Globus pallidus (tissue), 1 donor: Measurements from ENCODE around the gene COX17.

Experiments used
- DNase-seq: peaks from one replicate; pipeline ENCODE4 v3.0.0-alpha.2; 2015; ENCODE audit warnings: low spot score

Gene COX17

GRCh38 chr3:119673875-119674274 lies 3.3 kb downstream of the COX17 start:
- DNase-seq: no peak

DNA sequence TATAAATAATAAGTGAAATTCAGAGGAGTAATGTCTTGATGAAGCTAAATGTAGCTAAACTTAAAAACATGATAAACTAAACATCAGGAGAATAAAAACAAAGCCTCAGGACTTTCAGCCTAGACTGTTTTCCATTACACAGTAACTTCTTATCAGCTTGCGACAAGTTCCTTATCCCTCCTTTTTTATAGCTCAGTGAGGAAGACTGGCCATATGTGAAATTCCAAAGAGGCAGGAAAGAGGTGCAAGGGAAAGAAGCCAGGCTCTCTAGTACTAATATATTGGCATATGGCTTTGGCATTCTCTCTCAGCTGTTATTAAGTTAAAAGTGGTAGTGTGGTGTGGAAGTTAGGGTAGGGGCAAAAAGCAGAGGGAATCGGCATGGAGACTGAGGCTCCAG lies 4.4 kb downstream of the COX17 start:
- DNase-seq: no peak

DNA sequence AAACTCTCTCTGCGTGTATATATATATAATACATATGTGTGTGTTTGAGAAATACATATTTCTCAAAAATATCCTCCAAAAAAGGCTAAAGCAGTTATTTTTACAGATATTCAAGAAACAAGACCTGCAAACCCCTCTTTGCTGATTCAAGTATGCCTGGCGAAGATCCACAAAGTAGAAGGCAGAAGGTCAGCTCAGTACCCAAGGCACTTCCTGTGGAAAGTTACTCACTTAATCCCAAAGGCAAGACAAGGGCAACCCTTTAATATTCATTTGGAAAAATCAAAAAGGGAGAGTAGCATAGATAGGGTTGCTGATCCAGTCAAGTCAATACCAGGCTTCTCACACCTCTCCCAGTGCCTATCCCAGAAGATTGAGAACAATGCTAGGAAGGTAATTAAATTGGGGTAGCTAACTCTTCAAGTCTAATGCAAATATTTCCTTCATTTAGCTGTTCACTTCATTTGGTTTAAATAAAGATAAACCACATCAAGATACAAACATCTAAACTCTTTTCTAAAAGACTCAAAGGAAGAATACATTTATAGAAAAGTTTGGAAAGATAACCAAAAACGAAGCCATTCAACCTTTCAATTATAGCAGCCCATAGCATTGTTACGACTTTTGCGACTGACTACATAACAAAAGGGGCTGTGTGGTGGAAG lies 7.2 kb downstream of the COX17 start:
- no peak for DNase-seq

DNA sequence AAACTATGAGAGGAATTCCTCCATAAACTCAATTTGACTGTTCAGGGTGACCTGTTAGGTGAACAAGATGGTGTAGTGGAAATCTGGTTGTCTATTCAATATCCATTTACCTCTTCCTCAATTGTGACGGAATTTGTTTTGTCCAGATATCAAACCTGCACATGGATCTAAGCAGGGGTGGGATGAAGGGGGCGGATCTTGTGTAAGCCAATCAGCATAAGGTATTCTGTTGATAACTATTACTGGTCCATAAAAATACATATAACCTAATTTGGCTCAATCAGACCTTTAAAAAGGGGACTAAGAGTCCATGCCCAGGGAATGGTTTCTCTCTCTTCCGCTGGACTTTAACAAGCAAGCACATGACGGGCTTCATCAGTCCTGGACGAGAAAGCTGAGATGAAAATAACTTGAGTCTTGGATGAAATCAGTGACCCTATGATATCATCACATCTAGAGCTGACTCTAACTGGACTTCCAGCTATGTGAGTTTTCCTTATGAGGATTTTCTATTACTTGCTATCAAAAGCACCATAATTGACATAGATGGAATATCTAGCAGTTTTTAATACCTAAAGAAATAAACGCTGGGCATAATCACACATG lies 11.1 kb downstream of the COX17 start:
- no peak for DNase-seq

DNA sequence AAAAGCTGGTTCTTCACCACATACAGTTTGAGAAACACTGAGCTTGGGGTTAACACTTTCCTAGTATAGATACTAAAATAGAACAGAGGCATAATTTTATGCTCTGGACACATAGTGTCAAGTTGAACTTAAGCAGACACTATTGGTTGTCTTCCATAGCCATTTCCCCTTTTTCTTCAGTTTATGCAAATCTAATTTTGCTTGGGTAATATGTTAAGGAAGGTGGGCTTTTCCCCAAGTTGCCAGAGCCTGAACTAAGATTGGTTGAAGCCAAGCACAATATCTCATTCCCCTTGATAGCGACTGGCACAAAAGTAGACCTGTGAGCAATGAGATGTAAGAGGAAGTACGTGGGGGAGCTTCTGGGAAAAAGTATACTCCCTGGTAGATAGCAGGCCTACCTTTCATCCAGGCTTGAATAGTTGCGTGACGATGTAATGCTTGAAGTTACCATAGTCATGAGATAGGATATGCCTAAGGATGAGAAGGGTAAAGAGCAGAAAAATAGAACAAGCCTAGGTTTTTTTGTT lies 12.3 kb downstream of the COX17 start:
- DNase-seq: no peak

DNA sequence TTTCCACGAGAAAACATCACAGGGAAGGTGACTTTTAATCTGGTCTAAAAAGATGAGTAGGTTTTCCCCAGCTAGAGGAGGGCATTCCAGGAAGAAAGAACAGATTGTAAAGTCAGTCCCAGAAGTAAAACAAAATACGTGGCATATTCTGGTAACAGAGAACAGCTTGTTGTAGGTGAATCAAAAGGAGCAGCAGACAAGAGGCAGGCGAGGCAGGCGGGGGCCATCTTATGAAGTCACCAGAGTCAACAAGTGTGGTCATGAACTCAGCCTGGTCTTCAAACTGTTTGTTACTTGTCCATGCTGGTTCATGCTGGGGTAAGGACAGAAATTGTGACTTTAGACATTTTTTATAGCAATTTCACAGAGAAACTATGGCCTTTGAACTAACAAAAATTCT lies 12.8 kb downstream of the COX17 start:
- DNase-seq: no peak

DNA sequence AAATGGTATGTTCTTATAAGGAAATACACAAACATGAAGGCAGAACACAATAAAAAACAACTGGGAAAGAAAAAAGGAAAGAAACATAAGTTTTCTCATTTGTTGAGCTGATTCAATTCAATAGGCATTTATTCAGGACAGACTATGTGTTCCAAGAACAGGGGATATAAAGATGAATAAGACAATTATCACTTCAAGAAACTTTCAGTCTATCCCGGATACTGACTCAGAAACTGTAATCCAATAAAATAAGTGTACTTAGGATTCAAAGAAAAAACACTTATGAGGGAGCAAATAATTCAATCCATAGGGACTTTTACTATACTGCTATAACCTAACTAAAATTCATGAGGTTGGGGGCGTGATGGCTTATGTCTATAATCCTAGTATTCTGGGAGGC lies 13.3 kb downstream of the COX17 start:
- no peak for DNase-seq

DNA sequence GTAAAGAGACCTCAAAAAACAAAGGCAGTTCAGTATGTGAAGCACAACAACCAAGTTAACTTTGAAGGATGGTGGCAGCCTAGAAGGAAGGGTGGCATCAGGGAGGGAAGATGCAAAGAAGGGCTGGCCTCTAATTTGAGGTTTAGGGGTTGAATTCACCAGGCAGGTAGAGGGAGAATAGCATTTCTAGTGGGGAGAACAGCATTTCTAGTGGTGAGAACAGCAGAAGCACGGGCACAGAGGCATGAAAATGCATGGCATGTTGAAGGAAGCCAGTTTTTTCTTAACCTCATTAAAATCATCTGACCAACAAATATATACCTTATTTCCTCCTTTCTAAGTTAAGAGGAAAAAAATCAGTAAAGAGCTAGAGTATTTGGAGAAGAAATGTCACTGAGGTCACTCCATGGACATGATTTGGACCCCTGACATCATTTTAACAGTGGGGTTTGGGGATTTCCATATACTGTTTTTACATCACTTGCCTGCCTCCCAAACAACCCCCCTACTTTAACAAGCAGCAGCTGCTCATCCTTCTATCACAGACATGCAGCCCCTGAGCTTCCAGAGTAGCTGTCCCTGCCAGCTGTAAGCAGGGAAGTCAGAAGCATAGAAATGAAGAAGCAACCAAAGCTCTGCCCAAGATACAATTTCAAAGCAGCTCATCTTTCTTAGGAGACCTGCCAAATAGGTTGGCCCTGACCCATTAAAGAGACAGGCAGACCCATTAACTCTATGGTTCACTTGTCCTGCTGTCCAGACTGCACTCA lies 14.4 kb downstream of the COX17 start:
- DNase-seq: no peak

GRCh38 chr3:119660474-119661440 lies 16.4 kb downstream of the COX17 start, which contains the start of gene POPDC2:
Gene POPDC2 (minus strand): TSS chr3:119660589. CDS start chr3:119660423, 166 bp downstream.
- DNase-seq: no peak

GRCh38 chr3:119659606-119660291 lies 17.5 kb downstream of the COX17 start:
- DNase-seq: peak; percentile 15

DNA sequence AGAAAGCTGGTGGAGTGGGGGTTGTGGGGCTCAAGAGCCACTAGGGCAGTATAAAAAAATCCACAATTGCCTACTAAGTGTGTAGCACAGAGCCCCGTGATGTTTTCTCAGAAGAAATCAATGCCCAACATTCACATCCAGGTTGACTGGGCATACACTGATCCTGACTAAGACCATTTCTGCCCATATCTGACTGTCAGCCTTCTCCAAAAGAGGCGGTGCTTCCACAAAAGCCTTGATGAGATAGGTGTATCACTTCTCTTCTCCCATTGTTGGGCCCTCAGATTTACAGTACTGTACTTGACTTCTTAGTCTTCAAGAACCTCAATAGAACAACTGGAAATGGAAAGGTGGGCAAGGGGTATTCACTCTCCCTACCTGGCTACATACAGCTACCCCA lies 18.2 kb downstream of the COX17 start:
- DNase-seq: no peak

DNA sequence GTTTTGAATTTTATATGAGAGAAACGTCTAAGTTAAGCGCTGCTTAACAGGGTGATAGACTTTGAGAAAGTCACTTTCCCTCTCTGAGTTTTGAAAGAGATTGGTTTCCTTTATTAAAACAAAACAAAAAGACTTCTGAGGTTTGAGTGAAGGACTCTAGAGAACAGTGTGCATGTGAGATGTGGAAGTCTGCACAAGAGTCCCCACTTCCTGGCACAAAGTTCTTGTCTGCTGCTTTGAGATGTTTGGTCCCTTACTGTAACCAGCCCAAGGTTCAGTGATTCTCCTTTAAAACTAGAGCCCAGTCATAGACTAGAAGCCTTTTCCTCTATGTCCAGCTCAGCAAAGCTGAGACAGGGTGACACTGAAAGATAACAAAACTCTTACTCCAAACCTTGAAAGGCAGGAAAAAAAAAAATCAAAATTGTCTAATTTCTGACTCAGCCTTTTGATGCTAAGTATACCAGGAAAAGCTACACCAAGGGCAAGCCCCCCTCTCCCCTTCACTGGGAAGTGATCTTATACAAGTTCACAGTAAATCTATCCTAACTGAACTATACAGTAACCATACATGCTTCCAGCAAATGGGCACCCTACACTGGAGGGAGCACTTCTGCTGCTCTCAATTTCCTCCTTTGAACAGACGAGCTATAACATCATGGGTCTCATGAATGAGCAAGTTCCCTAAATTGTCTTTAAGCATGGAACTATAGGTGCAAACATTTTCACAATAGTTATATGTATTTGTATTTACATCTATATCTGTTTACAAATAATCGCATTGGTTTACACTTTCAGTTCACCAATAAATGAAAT lies 19.1 kb downstream of the COX17 start:
- no peak for DNase-seq

DNA sequence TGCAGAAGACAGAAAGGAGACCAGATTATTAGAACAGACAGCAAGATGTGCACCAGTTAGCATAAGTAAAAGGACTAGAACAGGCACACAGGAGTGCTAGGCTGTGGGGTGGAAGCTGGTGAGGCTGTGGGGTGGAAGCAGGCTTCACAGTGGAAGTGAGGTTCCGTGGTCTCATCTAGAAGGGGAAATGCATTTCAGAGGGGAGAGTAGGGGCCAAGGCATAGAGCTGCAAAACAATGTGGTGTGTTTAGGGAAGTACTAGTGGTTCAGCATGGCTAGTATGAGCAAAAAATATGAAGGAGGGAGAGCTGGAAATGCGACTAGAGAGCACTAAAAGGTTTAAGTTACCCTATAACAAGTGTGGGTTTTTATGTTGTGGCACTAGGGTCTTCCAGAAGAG lies 23.3 kb downstream of the COX17 start:
- no peak for DNase-seq

DNA sequence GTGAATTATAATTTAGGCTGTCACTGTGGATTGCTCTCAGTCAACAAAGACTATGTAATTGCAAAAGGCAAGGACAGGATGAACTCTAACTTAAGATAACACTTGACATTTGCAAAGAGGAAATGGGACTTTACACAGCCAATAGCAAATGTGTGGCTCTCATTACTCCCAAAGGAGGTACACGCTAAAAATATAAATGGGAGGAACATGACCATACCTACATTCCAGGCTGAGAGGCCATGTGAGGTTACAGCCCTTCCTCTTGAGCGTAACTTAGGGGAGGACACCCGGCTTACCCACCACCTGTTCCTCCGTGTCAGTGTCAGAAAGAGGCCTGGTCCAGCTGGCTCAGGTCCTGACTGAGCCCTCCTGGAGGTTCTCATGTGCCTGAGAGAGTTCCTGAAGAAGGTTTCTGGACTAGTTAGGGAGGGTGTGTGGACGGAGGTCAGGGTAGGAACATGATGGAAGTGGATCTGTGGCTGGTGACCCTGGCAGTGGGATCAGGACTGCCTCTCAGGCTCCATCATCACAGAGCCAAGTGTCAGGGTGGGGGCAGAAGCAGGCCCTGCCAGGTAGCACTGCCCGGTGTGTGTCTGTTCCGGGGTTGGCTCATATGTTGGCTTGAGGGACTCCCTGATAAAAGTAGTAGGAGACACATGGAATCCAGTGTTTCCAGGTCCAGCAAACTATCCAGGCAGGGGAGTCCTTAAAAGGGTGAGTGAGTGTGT lies 24.7 kb downstream of the COX17 start:
- no peak for DNase-seq

DNA sequence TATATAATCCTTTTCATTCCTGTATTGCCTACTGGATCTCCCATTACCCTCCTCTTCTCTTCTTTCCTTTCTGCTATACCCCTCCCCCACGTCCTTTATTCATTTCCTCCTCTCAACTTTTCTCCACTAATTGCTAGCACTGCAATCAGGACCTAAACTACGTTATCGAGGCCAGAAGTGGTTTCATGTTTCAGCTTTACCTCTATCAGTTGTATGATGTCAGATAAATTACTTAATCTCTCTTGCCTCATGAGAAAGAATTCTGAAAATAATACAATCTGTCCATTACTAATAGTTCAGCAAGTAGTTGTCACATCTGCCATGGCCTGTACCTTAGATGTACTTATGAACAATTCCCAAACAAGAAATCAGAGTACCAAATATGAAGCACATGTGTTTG lies 27.4 kb downstream of the COX17 start:
- no peak for DNase-seq

DNA sequence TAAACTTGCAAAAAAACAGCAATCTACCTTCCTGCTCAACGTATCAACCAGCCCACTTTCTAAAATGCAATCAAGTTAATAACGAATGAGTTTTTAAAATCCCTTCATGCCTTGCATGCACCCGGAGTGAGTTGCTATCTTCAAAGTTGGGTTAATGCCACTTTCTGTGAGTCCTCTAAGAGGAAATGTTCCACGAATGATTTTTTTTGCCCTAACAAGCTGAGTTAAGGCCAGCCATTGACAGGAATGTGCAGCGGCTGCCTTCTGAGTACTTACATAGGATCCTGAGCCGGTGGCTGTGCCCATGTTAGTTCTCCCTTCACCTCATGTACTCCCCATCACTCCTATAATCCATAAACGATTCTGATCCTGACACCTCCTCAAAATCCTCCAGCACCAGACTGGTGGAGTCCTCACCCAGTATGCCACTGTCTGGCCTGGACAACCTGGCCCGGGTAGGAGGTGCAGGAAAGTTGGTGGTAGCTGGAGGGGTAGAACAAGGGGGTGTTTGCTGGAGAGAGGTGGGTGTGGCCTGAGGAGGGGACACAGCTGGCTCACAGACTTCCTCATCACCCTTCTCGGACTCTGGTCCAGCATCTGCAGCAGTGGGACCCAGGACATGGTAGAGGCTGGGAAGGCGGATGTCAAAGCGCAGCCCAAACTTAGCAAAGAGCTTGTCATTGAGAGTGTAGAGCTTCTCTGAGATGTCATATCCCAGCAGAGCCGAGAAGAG lies 29.2 kb downstream of the COX17 start:
- DNase-seq: no peak

DNA sequence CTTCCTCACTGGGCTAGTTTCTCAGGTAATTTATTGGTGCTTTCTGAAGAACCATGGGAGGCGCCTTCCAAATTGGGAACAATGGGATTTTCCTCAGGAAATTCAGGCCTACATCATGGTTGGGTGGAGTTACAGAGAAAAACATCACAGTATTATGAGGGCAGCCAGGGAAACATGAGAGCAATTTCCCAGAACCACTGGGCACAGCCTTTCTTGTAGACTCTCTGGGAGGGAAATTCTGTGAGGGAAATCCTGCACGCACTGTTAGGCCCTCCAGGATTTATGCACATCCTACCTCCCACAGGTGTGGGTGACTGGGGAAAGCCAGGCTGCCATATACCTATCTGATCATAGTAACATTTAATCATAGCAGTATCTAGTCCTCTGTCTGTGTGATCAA lies 30.0 kb downstream of the COX17 start:
- no peak for DNase-seq

DNA sequence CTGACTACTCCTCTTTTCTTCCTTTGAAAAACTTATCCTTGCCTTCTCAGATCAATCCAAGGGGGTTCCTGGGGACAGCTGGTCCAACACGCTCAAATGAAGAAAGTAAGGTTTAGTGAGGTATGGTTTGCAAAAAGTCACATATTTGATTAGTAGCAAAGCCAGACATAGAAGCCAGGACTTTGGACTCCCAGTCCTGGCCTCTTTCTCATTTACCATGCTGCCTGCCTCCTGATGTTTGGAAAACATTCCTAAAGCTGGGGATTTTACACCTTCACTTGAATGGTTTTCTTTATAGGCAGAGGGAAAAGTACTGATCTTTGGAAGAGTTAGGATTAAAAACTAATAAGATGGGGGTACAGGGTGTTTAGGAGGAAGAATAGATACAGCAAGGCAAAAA lies 31.4 kb downstream of the COX17 start:
- no peak for DNase-seq

DNA sequence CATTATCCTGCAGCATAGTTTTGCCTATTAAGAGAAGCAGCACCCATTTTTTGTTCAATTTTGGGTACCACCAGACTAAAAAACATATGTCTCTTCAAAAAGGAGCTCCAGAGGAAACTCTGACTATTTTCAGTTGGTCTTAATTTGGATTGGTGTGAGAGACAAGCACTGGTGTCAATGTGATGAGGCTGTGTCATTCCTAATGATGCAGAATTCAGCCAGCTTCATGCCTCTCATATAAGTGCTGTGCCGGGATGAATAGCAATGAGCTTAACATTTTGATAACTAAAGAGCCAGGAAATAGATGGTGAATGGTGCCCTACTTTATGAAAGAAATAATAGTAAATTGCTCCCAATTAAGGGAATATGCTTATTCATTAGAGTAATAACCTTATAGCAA lies 32.7 kb downstream of the COX17 start:
- DNase-seq: no peak
